Adrenal gland (tissue), 5 donors: ENCODE measurements around the gene GAL3ST1.

Experiments
- CTCF ChIP-seq, 6 experiments: fragments of 450-650 bp in 4 of 6; fragments of 200-600 bp in 2 of 6; sonication (generic) in 1 of 6; IDR thresholded peaks; 1 replicate in 5 of 6; 2 replicates in 1 of 6; pipeline versions ENCODE4 v1.5.1 to v1.8.0; 2016 to 2021; ENCODE audit warnings: antibody characterized with exemption in 6 of 6, mild to moderate bottlenecking in 2 of 6, moderate library complexity in 1 of 6
- POLR2A ChIP-seq, 2 donors: fragments of 450-650 bp; IDR thresholded peaks; one replicate each; pipeline ENCODE4 v1.6.1; 2017; ENCODE audit warnings: antibody characterized with exemption in 2 of 2, mild to moderate bottlenecking in 2 of 2, moderate library complexity in 1 of 2
- donor health status: DM: no; HTN: no; CAD: no.

DNA sequence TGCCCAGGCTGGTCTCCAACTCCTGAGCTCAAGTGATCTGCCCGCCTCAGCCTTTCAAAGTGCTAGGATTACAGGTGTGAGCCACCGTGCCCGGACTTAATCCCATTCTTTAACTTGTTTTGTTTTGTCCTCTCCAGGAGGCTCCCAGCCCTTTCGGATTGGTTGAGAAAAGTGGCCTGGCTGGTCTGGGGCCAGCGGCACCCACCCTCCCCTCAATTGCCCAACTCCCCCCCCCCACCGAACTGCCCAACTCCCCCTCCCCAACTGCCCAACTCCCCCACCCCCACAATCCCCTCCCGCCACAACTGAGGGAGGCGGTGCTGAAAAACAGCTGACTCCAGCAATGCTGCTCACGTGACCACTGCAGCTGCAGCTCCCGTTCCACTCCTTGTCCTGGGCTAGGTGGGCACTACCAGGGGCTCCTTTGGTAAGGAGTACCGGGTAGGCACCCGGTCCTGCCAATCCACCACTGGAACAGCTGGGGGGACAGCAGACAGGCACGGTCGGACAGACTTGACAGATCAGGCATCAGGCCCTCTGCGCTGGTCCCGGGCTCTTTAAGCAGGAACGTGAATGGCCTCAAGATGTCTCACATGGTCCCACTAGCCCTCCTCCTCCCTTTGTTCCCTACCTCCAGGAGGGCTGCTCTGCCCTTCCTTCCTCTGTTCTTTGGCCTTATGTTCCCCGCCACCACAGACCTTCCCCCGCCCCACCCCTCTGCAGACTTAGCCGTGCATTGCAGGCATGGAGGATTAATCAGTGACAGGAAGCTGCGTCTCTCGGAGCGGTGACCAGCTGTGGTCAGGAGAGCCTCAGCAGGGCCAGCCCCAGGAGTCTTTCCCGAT lies 32.2 kb upstream of the GAL3ST1 start, which contains the start of gene TCN2:
- TF ChIP-seq CTCF (IDR thresholded peaks at IDR 0.05) (peak in 3 of 6 experiments; percentile 16 to 30 (median 25)), POLR2A (IDR thresholded peaks at IDR 0.05) (peak in 1 of 2 donors; percentile 77)
